HG03342 (cell line): ENCODE data around the gene GLOD5.
A peak's percentile ranks its signal among the peaks of the same experiment; 100 is the strongest.

Experiments
- ATAC-seq: cut with Tn5 transposase; IDR thresholded peaks from one replicate; pipeline ENCODE4 v1.9.1; 2021; ENCODE audit warnings: mild to moderate bottlenecking, moderate library complexity; ENCODE audit not compliant: unreplicated experiment

The GLOD5 gene

DNA sequence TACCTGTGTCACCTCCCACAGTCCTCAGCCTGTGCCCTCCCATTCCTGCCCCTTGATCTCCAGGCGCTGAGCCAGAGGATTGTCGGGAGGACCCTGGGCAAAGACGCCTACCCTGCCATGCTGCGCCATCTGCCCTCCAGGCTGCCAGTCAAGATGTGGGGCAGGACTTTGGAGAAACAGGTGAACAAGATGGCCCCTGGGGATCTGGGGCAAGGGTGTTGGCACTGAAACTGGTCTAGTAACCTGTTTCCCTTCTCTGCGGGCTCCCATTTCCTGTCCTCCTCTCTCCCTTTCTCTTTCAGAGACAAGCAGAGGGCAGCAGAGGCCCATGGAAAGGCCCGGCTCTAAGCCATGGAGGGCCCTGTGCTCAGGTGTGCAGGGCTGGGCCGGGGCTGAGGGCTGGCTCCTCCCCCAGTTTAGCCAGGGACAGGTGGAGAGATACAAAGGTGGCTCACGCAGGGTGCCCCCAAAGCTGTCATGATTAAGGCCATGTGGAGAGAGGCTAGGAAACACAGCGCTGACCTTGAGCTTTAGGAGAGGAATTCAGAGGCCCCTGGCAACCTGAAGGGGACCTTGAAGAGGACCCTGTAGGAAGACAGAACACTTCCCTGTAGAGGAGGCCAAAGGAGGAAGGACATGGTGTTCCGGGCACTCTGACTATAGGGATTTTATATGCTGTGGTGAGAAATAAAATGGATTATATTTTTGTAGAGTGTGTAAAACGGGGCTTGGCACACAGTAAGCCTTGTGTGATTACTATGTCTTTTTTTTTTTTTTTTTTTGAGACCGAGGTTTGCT, at the start of gene GLOD5:
TSS of gene GLOD5 (plus strand) at position 74 of the 798 bp plus-strand sequence. CDS start at position 118, 44 bp downstream.
- ATAC-seq = no peak

DNA sequence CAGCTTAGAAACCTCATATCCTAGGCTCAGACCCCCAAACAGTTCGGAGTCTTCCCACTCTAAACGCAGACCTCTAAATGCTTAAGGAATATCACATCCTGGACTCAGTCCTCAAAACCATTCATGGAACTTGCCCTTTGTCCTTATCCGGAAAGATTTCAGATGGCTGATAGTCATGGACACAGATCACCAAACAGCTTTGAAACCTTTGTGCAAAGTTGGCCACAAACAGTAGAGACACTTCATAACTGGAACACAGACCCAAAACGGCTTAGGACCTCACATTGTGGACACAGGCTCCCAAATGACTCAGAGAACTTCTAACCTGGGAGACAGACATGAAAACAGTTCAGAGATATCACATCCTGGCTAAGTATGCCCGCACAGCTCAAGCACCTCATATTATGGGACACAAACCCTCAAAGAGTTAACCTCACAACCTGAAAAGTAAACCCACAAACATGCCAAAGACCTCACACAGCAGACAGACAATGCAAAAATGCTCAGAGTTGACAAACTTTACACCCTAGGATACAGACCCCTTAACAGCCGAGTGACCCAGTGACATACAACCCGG, 49.5 kb upstream of the GLOD5 start:
- ATAC-seq = no peak

DNA sequence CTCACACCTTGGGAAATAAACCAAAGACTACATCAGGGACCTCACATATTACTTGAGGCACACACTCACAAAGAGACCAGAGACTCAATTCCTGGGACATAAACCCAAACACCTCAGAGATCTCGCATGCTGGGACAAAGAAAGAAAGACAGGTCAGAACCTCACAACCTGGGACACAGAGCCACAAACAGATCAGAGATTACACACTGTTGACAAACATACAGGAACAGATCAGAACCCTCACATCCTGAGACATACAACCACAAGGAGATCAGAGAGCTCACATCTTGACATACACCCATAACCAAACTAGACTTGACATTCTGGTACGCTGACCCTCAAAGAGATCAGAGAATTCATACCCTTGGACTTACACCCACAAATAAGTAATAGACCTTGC, 47.7 kb upstream of the GLOD5 start:
- no peak for ATAC-seq

DNA sequence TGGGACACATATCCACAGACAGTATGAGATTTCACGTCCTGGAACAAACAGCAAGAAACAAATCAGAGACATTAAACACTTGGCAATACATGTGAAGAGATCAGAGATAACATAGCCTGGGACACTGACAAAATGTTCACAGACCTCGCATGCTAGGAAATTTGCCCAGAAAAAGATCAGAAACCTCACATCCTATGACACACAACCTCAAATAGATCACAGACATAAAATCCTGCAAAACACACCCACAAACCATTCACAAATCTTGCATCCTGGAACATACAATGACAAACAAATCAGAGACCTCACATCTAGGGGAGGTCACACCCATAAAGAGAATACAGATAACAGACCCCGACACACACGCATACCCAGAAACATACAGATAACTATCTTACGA, 47.0 kb upstream of the GLOD5 start:
- no peak for ATAC-seq

DNA sequence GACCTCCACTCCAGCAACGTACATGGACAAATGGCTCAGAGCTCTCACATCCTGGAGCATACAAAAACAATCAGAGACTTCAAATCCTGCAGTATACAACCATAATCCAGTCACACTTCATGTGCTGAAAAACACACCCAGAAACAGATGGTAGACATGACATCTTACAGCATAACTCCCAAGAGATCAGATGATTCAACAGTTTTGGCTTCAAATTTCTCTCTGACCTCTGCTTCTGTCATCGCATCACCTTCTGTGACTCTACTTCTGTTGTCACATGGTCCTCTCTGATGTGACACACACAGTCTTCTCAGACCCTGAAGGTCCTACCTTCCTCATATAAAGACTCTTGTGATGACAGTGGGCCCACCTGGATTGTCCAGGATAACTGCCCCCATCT, 46.5 kb upstream of the GLOD5 start:
- ATAC-seq = no peak

DNA sequence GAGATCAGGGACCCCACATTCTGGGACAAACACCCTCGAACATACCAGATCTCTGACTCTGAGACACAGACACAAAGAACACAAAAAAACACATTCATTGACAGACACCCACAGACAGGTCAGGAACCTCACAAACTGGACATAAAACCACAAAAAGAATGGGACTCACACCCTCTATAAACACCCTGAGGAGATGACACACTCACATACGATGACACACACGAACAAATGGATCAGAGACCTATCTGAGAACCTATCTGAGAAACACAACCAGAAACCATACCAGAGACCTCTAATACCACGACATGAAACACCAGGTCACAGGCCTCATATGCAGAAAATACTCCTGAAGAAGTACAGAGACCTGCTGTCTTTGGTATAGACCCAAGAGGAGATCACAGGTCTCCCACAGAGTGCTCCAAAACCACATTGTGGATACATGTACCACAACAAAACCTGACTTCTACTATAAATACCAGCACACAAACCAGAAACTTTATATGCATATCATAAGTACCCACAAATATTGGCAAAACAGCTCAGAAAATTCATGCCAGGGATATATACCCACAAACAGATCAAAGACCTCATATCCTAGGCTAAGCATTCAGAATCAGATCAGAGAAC, 45.6 kb upstream of the GLOD5 start:
- no peak for ATAC-seq

DNA sequence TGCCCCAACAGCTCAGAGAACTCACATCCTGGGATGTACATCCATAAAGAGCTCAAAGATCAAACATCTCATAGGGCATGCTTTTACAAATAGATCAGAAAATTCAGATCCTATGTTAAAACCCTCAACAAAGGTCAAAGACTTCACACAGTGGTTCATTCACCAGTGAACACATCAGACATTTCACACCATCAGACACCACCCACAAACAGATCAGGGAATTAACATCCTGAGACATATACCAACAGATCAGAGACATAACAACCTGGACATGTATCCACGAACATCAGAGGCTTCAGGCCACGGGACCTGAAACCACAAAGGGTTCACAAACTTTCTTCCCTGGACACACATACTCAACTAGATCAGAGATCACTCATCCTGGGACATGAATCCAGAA, 41.6 kb upstream of the GLOD5 start:
- no peak for ATAC-seq

DNA sequence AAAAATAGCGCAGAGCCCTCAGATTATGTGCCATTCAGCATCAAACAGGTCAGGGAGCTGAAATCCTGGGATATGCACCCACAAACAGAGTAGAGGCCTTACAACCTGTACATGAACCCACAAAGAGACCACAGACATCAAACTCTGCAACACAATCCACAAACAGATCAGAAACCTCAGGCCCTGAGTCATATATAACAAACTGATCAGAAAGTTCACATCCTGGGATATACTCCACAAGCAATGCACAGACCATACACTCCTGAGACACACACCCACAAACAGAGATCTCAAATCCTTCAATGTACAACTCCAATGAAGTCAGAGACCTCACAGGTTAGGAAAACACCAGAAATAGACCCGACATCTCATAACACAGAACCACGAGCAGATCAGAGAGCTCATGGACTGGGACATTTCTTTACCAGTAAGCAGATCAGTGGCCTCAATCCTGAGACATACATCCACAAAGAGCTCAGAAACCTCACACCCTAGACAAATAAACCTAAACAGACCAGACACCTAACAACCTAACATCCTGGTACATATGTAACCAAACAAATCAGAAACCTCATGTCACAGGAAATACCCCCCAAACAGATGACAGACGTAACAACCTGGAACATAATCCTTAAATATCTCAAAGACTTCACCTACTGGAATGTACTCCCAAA, 40.8 kb upstream of the GLOD5 start:
- no peak for ATAC-seq

DNA sequence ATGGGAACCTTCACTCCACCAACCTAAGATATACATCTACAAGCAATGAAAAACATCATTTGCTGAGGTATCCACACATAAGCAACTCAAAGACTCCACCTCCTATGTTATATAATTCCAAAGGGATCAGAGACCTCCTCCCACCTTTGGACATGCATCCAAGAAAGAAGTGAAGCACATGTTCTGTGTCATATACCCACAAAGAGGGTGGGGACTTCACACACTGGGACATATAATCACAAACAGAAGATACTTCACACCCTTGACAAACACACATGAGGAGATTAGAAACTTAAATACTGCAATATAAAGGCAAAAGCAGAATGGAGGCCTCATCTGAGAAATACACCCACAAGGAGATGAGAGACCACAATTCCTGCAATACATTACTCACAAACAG, 39.6 kb upstream of the GLOD5 start:
- ATAC-seq = no peak

DNA sequence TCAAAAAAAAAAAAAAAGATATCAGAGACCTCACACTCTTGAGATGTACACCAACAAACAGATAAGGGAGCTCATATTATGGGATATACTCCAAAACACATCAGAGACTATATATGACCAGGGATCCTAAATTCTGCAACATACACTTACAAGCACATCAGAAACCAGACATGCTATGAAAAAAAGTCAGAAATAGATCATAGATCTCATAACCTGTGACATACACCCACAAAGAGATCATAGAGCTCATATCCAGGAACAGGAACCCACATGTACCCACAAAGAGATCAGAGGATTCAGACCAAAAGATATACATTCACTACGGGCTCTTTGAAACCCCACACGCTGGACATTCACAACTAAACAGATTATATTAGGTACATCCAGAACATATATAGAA, 35.0 kb upstream of the GLOD5 start:
- ATAC-seq = no peak

DNA sequence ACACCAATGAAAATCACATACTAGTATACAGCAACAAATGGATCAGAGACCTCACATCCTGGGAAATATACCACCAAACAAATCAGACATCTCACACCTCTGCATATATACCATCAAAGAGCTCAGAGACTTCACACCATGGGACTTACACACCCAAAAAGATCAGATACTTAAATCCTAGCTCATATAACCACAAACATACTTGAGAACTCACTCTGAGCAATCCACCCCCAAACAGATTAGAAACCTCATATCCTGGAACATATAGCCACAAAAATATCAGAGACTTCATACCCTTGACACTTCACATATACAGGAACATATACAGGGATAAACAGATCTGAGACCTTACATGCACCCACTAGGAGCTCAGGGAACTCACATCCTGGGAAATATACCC, 32.9 kb upstream of the GLOD5 start:
- no peak for ATAC-seq

DNA sequence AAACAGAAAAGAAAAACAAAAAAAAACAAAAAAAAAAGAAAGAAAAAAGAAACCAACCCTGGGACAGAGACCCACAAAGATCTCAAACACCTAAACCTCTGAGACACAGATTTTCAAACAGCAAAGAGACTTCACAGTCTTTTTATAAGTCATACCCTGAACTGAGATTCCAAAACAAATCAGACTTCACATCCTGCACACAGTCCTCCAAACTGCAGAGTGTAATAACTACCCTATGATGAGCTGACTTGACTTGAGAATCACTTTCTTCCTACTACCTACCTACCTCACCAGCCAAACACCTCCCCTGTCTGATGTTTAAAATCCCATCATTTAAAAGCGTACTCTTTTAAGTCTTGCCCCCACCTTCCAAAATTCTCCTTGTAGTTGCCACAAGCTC, 25.2 kb upstream of the GLOD5 start:
- no peak for ATAC-seq

DNA sequence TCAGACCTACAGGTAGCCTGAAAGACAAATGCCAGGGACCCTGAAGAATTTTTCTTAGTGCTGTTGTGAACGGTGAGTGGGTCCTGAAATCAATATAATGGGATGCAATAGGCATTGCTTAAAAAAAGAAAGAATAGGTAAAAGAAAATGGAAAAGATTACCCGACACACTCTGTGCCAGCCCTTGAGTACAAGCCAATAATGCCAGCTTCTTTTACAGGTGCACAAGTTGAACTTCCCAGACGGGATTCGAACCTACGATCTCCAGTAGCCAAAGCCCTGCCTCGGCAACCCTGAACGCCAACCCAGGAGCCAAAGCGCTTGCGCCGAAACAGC, 24.7 kb upstream of the GLOD5 start:
- ATAC-seq = no peak

DNA sequence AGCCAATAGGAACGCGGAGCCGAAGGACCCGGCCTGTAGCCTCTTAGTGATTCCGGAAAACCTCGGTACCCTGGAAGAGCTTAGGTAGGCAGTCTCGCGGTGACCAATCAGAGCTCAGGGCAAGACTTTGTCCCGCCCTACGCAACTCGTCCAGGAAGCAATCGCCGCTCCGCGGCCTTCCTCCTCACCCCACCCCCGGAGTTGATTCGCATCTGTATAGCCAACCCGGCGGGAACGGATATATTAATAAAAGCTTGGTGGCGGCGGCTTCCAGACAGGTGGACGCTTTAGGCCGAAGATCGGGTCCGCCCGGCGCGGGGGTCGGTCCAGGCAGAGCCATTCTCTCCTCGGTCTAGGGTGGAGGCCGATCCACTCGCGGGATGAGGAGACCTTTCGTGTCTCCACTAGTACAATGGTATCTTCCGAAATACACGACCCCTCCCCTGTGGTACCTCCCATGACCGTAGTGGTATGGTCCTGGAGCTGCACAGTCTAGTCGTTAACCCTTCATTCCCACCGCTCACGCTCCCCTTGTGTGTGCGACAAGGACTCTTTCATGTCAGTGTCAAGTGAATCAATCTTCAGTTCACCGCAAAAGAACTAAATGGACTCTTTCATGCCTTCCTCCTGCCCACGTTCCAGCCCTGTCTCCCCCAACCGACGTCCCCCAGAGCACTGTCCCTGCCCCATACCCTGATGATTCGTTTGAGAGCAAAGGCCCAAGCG, 24.2 kb upstream of the GLOD5 start:
- ATAC-seq = peak; percentile 97

DNA sequence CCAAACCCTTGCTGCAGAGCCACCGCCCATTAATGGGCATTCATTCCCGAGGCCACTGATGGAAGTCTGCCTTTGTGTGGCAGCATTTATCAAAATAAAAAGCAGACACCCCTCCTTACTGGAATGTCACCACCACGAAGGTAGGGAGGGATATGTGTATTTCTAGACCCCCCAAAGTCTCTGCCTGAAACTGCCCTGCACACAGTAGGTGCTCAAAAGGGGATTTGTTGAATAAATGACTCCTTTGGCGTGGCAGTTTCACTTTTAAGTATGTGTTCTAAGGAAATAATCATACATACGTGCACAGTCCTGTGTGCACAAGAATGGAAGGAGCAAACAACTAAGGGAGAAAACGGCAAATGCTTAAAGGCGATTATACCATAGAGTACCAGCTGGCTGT, 23.6 kb upstream of the GLOD5 start:
- no peak for ATAC-seq

DNA sequence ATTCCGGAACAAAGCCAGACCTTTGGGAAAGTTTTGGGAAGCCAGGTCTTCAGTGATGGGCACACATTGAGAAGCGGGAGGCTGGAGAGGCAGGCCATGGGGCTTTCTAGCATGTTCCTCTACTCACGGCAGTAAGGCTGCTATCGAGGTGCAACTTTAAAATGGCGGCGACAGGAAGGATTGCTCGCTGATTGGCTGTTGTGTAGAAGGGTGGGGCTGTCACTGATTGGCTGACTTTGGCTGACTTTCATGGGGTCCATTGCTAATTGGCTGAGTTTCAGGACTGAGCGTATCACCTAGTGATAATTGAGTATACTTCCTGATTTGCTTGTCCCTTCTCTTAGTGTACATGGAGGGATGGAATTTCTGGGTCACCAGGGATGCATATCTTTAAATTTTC, 19.7 kb upstream of the GLOD5 start:
- ATAC-seq = no peak

DNA sequence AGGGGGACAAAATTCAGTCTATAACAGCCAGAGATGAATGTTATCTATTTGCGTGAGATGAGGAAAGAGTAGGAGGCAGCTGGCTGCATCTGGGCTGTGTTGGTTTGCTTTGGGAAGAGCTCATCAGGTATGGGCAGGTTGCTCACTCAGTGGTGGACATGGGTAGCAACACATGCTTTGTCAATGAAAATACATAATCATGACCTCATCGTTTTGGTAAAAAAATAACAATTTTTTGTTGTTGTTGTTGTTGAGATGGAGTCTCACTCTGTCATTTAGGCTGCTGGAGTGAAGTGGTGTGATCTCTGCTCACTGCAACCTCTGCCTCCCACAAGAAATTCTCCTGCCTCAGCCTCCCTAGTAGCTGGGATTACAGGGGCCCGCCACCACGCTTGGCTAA, 16.3 kb upstream of the GLOD5 start:
- ATAC-seq = no peak

DNA sequence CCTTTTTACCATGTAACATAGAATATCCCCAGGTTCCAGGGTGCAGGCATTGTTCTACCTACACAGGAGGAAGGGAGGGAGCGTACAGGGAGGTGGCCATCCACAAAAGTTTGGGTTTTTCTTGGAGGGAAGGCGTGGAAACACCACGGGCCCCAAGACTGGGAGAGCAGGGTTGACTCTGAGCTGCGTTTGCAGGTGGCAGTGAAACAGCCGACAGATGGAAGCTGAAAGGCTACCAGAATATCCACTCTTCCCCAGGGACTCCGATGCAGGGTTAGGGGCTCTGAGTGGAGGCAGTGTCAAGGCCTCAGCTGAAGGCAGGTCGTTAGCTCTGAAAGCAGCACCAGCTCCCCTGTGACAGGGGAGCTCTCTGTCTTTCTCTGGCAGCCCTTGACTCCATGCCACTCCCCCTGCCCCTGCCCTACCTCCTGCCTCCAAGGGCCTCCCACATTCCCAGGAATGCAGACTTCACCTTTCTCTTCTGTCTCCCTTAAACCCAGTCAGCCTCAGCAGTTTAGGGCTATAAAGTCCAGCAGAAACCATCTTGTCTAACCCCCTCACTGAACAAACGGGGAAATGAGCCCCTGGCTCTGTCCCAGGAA, 14.0 kb upstream of the GLOD5 start:
- no peak for ATAC-seq

DNA sequence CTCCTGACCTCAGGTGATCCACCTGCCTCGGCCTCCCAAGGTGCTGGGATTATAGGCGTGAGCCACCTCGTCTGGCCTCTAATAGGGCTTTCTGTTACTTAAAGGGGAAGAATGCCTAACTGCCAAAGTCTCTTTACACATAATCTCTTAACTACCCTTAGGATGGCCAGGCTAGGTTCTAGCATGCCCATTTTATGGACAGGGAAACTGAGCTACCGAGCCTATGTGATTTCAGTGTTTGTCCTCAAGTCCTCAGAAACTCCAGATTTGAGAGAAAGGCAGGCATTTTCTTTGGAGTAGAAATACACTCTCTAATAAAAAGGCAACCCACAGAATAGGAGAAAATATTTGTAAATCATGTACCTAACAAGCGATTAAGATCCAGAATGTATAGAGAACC, 12.4 kb upstream of the GLOD5 start:
- no peak for ATAC-seq

DNA sequence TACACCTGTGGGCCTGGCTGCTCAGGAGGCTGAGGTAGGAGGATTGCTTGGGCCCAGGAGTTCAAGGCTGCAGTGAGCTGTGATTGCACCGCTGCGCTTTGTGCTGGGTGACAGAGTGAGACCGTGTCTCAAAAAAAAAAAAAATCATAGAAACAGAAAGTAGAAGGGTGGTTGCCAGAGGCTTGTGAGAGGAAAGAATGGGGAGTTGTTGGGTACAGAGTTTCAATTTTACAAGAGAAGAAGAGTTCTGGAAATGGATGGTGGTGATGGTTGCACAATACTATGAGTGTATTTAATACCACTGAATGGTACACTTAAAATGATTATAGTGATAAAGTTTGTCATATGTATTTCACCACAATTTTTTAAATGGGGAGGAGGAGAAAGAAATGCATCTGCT, 10.2 kb upstream of the GLOD5 start:
- ATAC-seq = no peak

DNA sequence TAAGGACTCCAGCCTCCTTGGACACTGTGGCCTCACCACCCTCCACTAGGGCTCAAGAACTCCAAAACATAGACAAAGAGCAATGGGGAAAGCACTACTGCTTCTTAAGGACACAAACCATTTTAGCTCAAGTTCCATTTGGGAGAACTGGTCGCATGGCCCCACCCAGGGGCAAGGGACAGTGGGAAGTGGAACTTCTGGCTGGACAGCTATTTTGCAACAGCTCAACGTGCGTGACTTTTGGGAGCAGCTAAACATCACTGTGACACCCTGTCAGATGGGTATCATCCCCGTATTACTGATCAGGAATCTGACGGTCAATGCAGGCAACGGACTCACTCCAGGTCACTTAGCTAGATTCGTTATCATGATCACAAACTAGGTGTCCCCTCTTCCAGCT, 9.0 kb upstream of the GLOD5 start:
- ATAC-seq = no peak
